Stimulated activated CD4-positive, alpha-beta T cell treated with anti-CD3 and anti-CD28 coated beads, TNF-alpha, amount 100 ng/mL, for 48 hours (primary cell): Measurements from ENCODE around the gene TPRX2.
"Not testable (repeated sequence)": the region's sequence is repeated elsewhere in the genome, so short reads cannot be mapped to it uniquely, and the experiment has no call there.

Source experiments
- DNase-seq, 3 donors: peaks; one replicate each; pipeline ENCODE4 v3.0.0-alpha.2; 2020; ENCODE audit warnings: low read depth in 3 of 3

TPRX2 gene, protein sequence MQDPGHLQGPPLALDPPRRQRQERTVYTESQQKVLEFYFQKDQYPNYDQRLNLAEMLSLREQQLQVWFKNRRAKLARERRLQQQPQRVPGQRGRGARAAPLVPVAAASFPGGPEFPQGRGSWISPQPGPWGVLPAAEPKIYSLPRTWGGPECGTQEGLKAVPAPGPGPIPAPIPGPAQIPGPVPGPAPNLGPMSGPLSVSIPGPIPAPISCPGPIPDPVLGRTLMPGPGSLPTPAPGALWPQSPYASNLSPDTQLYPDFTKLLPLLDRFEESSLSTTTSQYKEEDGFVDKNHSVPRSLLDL

DNA sequence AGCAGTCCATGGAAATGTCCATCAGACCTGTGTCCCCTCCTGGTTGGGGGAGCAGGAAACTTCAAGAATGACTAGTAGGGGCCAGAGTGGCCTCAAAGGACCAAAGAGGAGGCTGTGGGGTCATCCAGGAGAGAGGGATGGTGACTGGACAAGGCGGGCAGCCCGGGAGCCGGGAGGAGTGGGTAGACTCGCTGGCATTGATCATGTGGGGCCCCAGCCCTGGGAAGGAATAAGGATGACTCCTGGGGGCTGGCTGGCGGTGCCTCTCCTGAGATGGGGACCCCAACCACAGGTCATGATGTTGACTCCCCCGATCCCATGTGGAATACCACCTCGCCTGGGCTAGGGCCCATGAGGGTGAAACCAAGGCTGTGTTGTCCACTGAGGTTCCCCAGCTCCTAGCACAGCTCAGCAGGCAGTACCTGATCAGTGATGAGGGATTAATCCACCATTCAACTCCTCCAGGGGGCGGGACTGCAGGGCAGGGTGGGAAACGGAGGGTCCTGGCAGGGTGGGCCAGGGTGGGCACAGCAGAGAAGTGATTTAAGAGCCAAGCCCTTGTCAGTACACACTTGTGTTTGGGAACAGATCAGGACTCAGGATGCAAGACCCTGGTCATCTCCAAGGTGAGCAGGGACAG is at the start of gene TPRX2:
Gene TPRX2, plus strand, starts transcription at position 590 of the 640 bp plus-strand sequence. Its CDS starts 12 bp downstream, at position 602.
- not testable (repeated sequence) for DNase-seq

DNA sequence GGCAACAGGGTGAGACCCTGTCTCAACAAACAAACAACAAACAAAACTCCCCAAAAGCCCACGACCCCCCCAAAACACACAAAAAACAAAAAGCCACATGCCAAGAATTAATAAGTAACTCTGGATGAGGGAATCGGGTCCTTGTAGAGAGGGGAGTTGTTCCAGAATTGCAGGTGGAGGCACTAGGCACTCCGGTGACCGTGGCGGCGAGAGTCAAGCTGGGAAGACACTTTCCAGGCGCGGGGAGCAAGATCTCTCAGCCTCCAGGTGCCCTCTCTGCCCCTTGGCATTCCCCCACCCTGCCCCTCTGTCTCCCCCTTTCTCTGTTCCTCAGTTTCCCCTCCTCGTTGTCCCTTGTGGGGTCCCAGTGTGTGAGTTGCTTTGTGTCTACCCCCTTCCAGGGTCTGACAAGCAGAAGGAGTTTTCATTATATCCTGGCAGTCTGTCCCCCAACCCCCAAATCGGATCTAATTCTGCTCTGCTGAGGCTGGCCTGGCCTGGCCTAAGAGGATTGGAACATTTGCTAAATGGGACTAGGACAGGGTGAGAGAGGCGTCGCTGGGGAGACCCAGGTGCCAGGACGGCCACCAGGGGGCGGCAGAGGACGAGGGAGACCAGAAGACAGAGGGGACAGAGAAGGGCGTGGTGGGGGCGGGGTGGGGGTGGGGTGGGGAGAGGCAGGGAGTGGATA is 45.6 kb upstream of the TPRX2 start:
- peak; percentile 58 to 87 (median 75) for DNase-seq

DNA sequence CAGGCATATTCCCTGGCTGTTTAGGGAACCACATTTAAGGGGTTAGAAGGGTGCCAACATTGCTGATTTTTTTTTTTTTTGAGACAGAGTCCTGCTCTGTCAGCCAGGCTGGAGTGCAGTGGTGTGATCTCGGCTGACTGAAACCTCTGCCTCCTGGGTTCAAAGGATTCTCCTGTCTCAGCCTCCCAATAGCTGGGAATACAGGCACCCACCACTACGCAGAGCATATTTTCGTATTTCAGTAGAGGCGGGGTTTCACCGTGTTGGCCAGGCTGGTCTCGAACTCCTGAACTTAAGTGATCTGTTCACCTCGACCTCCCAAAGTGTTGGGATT is 45.1 kb upstream of the TPRX2 start:
- DNase-seq, result no peak

DNA sequence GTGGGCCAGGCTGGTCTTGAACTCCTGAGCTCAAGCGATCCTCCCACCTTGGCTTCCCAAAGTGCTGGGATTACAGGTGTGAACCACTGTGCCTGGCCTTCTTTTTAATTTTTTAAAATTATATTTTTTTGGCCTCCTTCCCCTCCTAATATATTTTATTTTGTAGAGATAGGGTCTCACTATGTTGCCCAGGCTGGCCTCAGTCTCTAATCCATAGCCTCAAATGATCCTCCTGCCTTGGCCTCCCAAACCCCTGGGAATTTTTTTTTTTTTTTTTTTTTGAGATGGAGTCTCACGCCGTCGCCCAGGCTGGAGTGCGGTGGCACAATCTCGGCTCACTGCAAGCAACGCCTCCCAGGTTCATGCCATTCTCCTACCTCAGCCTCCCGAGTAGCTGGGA is 42.8 kb upstream of the TPRX2 start:
- not testable (repeated sequence) for DNase-seq

DNA sequence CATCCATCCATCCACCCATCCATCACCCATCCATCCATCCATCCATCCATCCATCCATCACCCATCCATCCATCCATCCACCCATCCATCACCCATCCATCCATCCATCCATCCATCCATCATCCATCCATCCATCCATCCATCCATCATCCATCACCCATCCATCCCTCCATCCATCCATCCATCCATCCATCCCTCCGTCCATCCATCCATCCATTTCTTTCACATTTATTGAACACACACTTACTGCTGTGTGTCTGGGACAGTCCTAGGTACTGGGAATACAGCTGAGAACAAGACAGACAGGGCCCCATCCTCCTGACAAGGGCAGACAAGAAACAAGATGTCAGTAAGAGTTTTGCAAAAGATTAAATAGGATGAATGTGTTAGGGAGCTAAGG is 40.8 kb upstream of the TPRX2 start:
- not testable (repeated sequence) for DNase-seq

DNA sequence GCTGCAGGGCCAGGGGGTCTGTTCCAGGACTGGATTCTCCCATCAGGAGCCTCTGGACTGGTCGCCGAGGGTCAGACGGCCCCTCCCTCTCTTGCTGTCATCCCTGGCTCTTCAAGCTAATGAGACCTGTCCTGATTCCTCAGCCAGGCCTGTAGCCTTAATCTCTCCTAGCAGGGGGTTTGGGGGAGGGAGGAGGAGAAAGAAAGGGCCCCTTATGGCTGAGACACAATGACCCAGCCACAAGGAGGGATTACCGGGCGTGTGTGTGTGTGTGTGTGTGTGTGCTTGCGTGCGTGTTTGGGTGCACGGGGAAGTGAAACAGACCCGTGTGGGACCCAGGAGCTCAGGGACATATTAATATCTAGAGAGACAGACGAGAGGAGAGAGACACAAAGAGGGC is 39.2 kb upstream of the TPRX2 start:
- DNase-seq, result no peak

DNA sequence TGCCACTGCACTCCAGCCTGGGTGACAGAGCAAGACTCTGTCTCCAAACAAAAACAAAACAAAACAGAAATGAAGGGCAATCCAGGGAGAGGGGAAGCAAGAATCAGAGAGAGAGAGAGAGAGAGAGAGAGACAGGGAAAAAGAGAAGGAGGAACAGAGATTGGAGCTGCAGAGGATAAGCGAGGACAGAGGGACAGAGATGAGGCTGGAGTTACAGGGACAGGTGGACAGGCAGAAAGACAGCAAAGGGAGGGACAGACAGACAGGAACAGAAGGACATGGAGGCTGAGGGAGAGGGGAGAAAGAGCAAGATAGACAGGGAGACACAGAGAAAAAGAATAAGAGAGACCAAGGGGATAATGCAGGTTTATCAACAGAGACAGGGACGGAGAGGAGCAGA is 38.6 kb upstream of the TPRX2 start:
- DNase-seq, result no peak

DNA sequence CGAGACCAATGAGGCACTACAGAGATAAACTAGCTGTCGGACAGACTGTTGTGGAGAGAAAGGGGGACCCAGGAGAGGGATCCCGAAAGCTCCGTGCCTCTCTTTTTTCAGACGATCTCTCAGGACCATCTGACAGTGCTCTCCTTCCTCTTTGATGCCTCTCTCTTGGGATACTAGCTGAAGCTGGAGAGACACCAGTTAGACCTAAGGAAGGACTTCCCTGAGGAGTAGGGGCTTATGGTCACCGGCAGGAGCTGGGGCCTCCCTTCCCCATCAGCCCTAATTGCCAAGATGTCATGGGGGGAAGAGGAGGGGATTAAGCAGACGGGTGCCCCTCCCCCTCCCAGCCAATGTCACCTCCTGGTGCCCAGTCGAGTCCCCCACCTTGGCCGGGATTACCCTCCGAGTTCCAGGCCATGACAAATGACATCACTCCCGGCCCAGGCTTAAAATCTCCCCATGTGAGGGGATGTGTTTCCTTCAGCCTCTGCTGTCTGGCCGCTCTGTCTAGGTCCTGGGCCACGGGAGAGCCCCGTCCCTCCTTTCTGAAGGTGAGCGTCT is 37.5 kb upstream of the TPRX2 start, which contains the start of gene CRX:
Gene CRX, plus strand, starts transcription at position 478 of the 561 bp plus-strand sequence. CDS start 12,507 bp downstream, outside the sequence.
- no peak for DNase-seq

DNA sequence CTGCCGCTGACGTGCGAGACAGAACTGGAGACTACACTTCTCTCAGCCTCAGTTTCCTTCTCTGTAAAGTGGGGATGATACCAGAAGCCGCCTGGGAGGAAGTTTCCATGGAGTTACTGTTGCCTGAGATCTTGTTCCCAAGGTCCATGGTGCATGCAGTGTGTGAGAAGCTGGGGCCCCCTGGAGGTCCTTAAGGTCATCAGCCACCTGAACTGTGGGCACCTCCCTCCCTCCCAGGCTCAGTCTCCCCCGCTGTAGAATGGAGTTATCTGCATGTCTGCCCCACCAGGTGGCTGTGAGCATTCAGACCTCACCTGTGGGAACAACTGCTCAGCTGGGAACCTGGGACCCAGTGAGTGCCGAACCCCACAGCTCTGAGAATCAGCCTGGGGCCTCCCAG is 34.6 kb upstream of the TPRX2 start:
- DNase-seq, result no peak

DNA sequence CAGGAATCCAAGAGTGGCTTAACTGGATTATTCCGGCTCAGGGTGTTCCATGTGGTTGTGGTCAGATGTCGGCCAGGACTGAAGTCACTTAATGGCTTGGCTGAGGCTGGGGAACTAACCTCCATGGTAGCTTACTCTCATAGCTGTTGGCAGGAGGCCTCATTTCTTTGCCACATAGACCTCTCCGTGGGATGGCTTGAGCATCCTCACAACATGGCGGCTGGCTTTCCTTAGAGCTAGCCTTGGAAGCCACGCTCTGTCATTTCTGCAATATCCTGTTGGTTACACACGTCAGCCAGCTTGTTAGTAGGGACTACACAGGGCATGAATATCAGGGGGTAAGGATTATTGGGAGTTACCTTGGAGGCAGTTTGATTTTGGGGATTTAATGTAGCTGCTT is 32.2 kb upstream of the TPRX2 start:
- no peak for DNase-seq

DNA sequence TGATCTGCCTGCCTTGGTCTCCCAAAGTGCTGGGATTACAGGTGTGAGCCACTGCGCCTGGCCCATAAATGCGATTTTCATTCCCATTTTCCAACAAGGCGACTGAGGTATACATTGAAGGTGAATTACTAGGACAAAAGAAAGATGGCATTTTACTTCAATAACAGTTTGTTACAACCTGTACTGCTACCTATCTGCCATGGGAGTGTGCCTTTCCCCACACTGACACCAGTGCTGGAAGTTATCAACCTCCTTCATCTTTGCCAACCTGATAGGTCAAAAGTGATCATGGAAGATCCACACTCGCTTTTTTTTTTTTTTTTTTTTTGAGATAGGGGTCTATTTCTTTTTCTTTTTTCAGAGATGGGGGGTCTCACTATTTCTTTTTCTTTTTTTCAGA is 26.3 kb upstream of the TPRX2 start:
- no peak for DNase-seq

DNA sequence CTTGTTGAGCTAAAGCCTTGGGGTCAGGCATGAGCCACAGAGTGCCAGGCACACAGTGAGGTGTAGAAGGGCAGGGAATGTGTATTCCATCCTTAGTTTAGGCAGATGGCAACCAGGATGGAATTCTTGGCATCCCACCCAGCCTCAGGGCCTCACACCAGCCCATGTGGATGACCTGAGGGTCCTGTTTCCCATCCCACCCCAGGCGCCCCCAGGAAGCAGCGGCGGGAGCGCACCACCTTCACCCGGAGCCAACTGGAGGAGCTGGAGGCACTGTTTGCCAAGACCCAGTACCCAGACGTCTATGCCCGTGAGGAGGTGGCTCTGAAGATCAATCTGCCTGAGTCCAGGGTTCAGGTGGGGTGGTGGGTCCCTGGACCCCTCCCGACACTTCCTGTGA is 23.0 kb upstream of the TPRX2 start:
- DNase-seq, result no peak

DNA sequence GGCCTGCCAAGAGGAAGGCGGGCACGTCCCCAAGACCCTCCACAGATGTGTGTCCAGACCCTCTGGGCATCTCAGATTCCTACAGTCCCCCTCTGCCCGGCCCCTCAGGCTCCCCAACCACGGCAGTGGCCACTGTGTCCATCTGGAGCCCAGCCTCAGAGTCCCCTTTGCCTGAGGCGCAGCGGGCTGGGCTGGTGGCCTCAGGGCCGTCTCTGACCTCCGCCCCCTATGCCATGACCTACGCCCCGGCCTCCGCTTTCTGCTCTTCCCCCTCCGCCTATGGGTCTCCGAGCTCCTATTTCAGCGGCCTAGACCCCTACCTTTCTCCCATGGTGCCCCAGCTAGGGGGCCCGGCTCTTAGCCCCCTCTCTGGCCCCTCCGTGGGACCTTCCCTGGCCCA is 19.6 kb upstream of the TPRX2 start:
- no peak for DNase-seq

DNA sequence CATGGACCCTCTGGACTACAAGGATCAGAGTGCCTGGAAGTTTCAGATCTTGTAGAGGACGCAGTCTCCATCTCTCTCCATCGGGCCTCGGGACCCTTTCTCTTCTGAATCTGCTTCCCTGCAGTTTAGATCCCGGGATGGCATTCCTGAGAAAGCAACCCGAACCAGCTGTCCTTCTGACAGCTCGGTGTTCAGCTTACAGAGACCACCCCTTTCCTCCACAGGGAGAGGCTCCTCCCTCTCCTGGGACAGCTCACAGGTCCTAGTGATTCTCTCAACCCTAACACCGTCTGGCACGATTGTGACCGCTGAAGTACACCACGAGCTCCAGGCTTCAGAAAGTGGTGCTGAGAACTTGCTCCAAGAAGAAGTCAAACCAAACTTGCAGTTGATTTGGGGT is 19.1 kb upstream of the TPRX2 start:
- DNase-seq, result no peak

DNA sequence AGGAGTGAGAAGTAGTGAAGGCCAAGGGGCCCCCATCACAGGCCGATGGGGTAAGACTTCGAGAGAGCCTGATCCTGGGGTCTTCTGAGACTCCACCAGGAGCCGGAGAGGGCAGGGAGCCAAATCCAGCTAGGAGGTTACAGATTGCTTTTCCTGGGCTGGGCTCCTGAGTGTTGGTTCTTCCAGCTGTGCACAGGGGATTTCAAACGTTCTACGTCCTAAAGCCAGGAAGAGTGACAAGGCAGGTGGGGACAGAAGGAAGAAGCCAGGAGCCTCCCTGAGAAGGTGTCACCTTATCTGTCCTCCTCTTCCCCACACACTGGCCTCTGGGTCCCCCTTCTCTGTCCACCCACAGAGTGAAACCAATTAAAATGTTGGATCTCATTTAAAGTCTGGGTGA is 16.1 kb upstream of the TPRX2 start:
- DNase-seq, result no peak

DNA sequence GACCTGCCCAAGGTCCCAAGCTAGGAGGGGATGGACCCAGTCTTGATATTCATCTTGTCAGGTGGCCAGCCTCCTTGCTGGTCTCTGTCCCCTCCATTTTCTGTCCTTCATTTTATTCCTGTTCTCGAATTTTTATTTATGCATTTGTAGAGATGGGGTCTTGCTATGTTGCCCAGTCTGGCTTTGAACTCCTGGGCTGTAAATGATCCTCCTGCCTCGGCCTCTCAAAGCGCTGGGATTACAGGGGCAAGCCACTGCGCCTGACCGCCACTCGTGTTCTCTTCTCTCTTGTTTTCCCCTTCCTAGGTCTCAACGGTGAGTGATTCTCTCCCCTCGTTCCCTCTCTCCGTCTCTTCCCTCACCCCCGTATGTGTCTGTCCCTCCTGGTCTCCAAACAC is 10.6 kb upstream of the TPRX2 start:
- no peak for DNase-seq

DNA sequence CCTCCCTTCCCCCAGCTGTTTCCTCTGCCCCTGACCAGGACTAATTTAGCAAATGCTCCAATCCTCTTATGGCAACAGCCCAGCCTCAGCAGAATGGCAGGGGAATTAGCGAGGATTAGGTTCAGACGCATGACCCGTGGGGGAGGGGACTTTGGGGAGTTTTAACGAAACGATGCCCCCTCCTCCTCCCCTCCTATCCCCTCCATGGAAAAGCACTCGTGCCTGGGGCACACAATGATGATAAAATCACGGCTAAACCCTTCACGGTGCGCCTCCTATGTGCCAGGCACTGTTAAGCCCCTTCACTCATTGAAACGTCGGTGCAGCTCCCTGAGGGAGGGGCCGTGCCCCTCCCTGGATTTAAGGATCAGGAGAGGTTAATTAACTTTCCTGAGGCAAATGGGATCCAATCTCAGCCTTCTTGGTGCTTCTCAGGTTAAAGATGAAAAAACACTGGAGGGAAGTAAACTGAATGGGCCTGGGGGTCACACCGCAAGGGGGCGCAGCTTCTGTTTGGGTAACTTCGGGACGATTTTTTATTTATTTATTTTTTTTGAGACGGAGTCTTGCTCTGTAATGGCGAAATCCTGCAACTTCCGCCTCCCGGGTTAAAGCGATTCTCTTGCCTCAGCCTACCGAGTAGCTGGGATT is 10.1 kb upstream of the TPRX2 start:
- peak in 2 of 3 donors; percentile 14 to 41 for DNase-seq

DNA sequence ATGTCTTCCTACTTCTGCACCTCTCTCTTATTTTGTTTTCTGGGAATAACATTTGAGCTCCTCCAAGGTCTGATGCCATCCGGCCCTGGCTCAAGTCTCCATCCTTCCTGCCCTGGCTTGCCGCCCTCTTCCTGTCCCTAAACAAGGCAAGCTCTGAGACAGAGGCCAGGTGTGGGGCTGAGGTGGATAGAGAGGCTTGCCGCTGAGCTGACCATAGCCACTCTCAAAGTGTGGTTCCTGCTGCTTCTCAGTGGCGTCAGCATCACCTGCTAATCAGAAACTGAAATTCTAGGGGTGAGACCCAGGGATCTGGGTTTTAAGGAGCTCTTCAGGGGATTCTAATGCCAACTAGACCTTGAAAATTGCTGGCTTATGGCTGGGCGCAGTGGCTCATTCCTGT is 6.0 kb upstream of the TPRX2 start:
- no peak for DNase-seq

DNA sequence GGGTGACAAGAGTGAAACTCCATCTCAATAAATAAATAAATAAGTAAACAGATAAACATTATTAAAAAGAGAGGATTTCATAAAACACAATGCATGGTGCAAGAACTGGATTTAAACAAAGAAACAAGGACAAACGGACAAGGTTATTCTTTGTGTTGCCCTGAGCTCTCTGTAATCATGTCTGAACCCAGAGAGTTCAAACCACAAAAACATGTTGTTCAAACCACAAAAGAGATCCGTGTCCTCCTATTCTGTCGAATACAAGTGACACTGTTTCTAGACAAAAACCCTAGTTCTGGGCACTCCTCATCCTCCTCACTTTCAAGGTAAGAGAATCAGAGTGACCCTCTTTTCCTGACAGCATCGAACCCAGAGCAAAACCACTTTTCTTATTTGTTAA is 4.6 kb upstream of the TPRX2 start:
- no peak for DNase-seq

DNA sequence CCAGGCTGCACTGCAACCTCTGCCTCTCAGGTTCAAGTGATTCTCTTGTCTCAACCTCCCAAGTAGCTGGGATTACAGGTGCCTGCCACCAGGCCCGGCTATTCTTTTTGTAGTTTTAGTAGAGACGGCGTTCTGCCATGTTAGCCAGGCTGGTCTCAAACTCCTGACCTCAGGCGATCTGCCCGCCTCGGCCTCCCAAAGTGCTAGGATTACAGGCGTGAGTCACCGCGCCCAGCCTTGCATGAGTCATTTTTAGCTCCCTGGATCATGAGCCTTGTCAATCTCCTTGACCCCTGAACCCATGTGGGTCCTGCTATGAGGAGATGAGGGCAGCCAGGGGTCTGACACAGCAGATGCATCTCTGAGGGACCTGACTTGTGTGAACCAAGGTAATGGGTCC is 804 bp upstream of the TPRX2 start:
- DNase-seq, result not testable (repeated sequence)

DNA sequence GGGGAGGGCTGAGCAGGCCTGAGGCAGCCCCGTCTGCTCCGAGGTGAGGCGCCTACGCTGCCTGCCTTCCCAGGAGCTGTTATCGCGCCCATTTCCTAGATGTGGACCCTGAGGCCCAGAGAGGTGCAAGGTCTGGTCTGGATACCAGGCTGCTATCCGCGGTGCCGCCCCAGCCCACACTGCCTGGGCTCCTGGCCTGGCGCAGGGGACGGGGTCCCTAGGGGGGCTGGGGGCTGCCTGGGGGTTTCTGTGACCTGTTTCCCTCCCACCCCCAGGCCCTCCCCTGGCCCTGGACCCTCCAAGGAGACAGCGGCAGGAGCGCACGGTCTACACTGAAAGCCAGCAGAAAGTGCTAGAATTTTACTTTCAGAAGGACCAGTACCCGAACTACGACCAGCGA is 803 bp downstream of the TPRX2 start:
- DNase-seq, result not testable (repeated sequence)

DNA sequence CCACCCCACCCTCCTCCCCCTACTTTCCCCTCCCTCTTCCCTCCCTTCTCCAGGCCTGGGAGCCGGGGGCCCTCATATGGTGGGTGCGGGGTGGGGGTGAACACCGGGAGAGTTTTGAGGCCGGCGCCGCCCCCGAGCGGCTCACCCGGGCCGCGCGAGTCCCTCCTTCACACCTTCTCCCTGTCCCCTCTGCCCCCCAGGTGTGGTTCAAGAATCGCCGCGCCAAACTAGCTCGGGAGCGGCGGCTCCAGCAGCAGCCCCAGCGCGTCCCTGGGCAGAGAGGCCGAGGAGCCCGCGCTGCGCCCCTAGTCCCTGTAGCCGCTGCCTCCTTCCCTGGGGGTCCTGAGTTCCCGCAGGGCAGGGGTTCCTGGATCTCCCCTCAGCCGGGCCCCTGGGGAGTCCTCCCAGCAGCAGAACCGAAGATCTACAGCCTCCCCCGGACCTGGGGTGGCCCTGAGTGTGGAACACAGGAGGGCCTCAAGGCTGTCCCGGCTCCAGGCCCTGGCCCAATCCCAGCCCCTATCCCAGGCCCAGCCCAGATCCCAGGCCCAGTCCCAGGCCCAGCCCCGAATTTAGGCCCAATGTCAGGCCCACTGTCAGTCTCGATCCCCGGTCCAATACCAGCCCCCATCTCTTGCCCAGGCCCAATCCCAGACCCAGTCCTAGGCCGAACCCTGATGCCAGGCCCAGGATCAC is 1.7 kb downstream of the TPRX2 start:
- no peak for DNase-seq
